ENCODE measurements around the gene SLC1A5.

- TF ChIP-seq ZNF274 (IDR thresholded peaks at IDR 0.05; ENCODE audit: low read depth, low read length) (no peak), EZH2 (IDR thresholded peaks at IDR 0.05) (no peak), POLR2A (IDR thresholded peaks at IDR 0.05; ENCODE audit: borderline replicate concordance, extremely low read depth, insufficient read depth, insufficient read length) (no peak), ZFX (IDR thresholded peaks at IDR 0.05) (no peak), CTCF (IDR thresholded peaks at IDR 0.05 in 2 of 3, conservative IDR thresholded peaks at IDR 0.05 in 1 of 3; ENCODE audit: borderline replicate concordance in 1 of 3, insufficient read depth in 1 of 3, low read depth in 2 of 3, low read length in 2 of 3) (no peak), SP1 (IDR thresholded peaks at IDR 0.05; ENCODE audit: low read depth) (no peak), REST (IDR thresholded peaks at IDR 0.05; ENCODE audit: low read depth) (no peak), POLR2AphosphoS5 (IDR thresholded peaks at IDR 0.05; ENCODE audit: low read depth, low read length) (no peak), SRF (IDR thresholded peaks at IDR 0.05; ENCODE audit: low read depth) (no peak), CEBPB (IDR thresholded peaks at IDR 0.05; ENCODE audit: low read depth) (no peak), RAD21 (IDR thresholded peaks at IDR 0.05; ENCODE audit: low read depth) (no peak), ATF3 (IDR thresholded peaks at IDR 0.05) (no peak), EZH2phosphoT487 (IDR thresholded peaks at IDR 0.05; ENCODE audit: borderline replicate concordance) (no peak)
These were observed 60.6 kb downstream of the SLC1A5 start for GRCh38 chr19:46727757-46728156.

Measured in HCT116 (cell line).